Renal pelvis (tissue), 12 donors: ENCODE data around the gene LCLAT1. TPM values are rescaled to one million over a fixed set of nuclear protein-coding genes. Genes with fewer than 3 reads are reported as not detected.
A peak's percentile ranks its signal among the peaks of the same experiment; 100 is the strongest.

Source experiments
- DNase-seq: peaks from one replicate; pipeline ENCODE4 v3.0.0-alpha.2; 2013
- long read RNA-seq, 16 experiments: transcript quantifications; one replicate each; lab custom pipeline, GENCODE V29; 2026
- polyA plus RNA-seq, 3 donors: library from polyadenylated mRNA; unstranded; fragments of 120-200 nt; gene quantifications; one replicate each; pipeline ENCODE4 v1.2.1, GENCODE V29; 2013; ENCODE audit not compliant: insufficient read length in 3 of 3

LCLAT1 gene
- 10 to 100 TPM; 16.7 to 21.0 (median 20.6) TPM for polyA plus RNA-seq
- long read RNA-seq, donor 1 = 0 reads
- long read RNA-seq, donor 2 = 0 reads
- long read RNA-seq, donor 3, full-length matches to known transcripts = 4 of 4 reads
- long read RNA-seq, donor 3, partial matches to known transcripts = 0 of 4 reads
- long read RNA-seq, donor 3, other reads (novel, unspliced or antisense) = 0 of 4 reads
- long read RNA-seq, donor 4 = 0 reads
- long read RNA-seq, donor 5 = 0 reads
- long read RNA-seq, donor 6, full-length matches to known transcripts = 4 of 4 reads
- long read RNA-seq, donor 6, partial matches to known transcripts = 0 of 4 reads
- long read RNA-seq, donor 6, other reads (novel, unspliced or antisense) = 0 of 4 reads
- long read RNA-seq, donor 7, full-length matches to known transcripts = 6 of 6 reads
- long read RNA-seq, donor 7, partial matches to known transcripts = 0 of 6 reads
- long read RNA-seq, donor 7, other reads (novel, unspliced or antisense) = 0 of 6 reads
- long read RNA-seq, donor 8 = 0 reads
- long read RNA-seq, donor 9, full-length matches to known transcripts = 2 of 2 reads
- long read RNA-seq, donor 9, partial matches to known transcripts = 0 of 2 reads
- long read RNA-seq, donor 9, other reads (novel, unspliced or antisense) = 0 of 2 reads
- long read RNA-seq, donor 10, full-length matches to known transcripts = 1 of 1 reads
- long read RNA-seq, donor 10, partial matches to known transcripts = 0 of 1 reads
- long read RNA-seq, donor 10, other reads (novel, unspliced or antisense) = 0 of 1 reads
- long read RNA-seq, donor 11 = 0 reads
- long read RNA-seq, donor 12, full-length matches to known transcripts = 4 of 4 reads
- long read RNA-seq, donor 12, partial matches to known transcripts = 0 of 4 reads
- long read RNA-seq, donor 12, other reads (novel, unspliced or antisense) = 0 of 4 reads
- long read RNA-seq, donor 13, full-length matches to known transcripts = 1 of 11 reads
- long read RNA-seq, donor 13, partial matches to known transcripts = 10 of 11 reads
- long read RNA-seq, donor 13, other reads (novel, unspliced or antisense) = 0 of 11 reads
- long read RNA-seq, donor 14 = 0 reads
- long read RNA-seq, donor 15, full-length matches to known transcripts = 4 of 9 reads
- long read RNA-seq, donor 15, partial matches to known transcripts = 5 of 9 reads
- long read RNA-seq, donor 15, other reads (novel, unspliced or antisense) = 0 of 9 reads
- long read RNA-seq, donor 16 = 0 reads

DNA sequence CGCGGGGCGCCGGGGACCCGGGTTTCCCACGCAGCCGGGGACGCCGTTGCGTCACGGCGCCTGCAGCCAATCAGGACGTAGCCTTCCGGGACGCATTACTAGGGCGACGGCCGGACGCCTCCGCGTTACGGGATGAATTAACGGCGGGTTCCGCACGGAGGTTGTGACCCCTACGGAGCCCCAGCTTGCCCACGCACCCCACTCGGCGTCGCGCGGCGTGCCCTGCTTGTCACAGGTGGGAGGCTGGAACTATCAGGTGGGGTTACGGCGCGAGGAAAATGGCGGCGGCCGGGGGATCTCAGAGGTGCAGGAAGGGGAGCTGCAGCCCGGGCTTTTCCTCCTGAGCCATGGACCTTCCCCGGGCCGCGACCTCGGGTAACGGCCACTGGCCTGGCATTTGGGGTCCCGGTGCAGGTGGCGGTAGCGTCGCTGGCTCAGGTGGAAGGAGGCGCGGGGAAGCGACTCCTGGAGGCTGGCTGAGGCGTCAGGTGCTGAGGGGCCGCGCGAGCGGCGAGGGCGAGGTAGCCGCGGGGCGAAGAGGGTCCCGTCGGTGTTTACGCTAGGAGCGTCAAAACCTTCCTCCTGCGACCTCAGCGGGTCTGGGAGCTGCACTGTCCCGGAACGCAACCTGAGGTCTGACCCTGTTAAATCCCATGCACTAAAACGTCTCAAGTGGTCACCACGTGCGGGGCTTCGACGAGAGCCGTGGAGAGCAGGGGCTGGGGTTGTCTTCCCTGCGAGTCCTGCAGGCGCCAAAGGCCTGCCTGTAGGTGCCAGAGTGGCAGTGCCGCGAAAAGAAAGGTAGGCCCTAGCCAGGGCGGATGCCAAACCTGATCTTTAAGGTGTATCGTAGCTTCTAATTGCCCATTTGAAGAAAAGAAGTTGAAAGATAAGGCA is at the start of gene LCLAT1:
Gene LCLAT1 (plus strand): TSS at position 98 of the 897 bp plus-strand sequence. CDS start 78,345 bp downstream, outside the sequence.
- DNase-seq = peak; percentile 77

DNA sequence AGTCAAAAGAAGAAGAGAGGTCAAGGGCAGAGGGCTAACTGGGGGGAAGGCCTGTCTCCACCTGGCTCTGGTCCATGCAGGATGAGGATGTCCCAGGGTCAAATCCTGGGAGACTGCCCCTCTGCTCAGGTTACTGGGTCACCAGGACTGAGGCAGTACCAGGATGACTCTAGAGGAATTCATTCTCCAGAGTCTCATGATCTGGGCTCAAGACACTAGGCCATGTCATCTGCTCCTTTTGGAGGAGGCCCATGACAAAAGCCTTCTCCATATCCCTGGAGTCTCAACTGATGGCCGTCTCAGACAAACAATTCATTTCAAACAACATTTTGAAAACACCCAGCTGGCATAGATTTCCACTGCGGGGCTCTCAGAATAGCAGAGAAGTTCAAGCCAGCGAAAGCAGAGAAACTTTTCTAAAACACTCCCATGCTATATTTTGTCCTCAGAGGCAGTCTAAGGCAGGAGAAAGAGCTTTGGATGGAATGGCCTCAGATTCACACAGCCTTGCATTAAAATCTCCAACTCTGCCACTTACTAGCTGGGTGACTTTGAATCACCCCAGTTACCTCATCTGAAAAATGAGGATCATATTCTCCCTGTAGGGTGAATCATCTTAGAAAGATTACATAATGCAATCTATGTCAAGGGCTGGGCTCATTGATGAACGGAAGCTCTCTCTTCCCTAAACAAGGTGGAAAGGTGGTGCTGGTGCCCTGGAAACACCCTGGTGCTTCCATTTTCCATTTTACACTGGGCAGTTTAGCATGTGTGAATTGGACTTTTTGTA is 48.8 kb upstream of the LCLAT1 start:
- DNase-seq = no peak

DNA sequence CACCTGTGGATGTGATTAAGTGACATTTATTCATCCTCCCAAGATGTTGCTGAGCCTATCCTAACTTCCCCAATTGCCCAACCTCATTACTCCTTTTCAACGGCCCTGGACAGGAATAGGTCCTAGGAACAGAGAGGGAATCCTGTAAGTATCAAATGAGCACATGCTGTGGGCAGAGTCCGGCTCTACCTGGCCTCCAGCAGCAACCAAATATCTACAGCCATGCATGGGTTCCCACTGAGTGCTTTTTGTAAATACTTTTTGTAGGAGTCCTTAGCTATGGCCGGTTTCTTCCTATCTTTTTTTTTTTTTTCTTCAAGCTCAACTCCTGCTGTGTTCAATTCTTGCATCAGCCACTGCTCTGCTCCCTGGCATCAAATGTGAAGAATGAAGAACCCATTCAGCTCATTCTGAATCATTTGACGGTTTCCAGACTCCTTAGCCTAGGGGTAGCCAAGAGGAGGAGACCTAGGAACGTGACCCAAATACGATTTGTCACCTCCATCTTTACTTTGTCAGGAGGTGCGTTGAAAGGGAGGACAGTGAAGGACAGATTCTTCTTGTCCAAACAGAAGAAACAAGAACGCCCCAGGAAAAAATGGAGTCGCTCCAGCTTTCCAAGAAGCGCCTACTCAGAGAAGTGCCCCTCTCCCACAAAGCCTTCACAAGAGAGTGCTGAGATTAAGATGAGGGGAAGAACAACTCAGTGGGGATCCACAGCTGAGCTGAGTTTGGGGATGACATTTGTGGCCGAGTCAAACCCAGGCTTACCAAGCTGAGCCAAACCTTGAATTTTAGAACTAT is 46.7 kb upstream of the LCLAT1 start:
- no peak for DNase-seq

DNA sequence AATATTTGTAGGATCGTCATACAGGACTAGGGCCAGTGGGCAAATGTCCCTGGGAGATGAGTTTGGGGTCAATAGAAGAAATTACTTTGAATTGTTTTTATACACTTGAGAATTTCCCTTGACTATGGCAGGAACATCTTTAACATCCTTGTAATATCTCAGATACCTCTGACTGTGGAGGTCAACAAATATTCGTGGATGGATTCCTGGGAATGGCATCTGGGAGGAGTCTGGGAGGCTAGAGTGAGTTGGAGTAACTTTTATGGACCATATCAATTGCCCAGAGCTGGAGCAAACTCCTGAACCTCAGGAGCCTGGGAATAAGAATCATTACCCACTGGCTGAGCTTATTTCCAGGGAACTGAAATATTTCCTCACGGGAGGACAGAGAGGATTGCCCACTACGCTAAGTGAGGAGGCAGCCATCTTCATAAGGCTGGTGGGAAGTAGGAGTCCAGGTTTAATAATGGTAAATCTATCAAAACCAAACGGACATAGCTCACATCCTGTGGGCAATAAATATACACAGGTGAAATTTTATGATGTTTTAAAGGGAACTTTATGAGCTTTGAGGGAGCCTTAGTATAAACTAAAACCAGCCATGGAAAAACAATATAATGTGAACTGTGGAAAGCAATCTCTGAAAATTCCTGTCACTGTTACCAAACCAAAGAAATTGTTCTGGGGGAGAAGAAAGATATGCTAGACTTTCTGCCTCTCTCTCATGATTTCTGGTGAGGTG is 44.4 kb upstream of the LCLAT1 start:
- no peak for DNase-seq

DNA sequence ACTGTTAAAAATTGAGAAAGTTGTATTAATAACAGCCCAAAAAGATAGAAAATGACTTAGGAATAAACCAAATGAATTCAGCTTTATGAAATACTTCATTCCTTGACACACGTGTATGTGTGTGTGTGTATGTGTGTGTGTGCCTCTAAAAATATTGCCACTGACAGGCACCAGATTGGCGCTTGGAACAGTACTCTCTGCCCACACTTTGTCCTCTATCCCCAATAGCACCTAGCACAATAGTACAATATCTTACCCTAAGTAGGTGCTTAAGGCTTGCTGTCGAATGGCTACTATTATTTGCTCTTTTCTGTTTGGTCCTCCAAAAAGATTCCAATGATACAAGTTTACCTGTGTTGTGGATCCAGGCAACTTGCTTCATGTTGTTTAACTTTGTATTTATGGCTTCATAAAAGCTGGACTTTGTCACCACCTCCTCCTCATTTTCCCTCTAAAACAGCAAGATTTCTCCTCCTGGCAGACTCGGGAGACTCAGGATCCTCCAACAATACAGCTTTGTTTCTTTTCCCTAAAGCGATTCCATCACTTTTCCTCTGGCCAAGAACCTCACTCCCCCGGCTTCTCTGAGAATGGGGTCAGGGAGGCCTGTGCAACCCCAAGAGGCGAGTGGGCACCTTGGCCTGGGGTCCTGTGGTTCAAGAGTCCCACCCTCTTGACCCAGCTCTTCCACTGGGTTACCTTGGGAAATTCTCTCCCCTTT is 43.3 kb upstream of the LCLAT1 start:
- DNase-seq = no peak

DNA sequence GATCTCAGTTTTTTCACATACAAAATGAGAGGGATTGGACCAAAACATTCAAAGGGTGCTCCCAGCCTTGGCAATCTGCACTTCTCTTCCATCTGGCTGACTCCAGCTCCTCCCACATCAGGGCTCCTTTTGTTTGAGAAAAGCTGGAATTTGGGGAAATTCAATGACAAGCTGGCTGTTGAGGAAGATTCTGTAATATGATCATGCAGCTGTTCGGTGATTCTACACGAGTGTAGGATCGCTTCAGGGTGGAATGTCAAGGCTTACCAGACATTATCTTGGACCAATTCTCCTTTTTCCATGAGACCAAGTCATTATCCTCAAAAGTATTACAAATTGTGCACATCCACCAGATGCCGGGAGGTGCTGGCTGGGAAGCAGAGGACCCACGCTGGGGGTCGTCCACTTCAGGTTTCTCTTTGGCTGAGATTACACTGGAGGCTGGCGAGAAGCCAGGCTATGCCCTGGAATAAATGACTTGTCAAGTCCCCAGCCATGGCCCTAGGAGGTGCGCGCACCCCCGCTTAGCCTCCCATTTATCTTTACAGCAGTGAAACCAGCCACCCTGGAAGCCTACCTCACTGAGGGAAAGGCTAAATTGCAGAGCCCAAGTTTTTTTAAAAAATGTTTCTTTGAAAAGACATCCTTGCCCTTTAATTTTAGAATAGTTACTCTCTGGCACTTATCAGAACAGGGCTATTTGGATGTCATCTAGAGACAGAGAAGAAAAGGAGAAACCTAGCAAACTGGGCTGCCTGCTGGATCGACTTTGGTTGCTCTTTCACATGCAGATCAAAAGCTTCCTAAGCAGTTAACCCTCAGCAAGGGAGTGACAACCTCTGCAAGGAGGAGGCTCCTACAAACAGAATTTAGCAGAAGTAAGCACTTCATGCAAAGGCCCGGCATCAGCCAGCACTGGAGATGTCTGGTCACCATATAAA is 42.5 kb upstream of the LCLAT1 start:
- DNase-seq = no peak

DNA sequence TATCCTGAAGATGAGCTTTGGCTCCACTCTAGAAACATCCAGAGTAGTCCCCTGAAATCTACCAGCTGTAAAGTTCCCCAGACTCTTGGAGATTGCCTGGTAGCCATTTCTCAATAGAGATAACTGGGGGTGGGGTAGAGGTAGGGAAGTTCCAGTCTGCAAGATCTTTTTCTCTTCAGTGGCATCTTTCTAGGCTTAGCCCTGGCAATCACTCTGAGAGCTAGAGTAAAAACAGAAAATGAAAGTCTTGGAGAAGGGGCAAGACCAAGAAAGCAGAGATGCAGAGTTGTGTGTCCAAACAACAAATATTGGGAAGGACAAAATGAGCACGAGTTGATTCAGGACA is 41.8 kb upstream of the LCLAT1 start:
- DNase-seq = no peak

DNA sequence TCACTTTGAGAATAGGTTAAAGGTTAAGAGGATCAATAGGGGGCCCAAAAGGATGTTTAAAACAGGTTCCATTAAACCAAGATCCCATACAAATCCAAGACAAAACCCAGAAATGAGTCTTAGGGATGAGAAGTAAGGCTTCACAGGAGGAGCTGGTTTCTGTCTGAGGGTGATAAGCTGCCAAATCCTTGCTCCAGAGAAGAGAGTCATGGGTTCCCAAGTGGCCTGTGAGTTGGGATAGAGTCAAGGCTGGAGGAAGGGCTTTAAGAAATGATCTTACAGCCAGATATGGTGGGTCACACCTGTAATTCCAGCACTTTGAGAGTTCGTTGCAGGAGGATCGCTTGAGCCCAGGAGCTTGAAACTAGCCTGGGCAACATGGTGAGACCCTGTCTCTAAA is 40.2 kb upstream of the LCLAT1 start:
- no peak for DNase-seq

DNA sequence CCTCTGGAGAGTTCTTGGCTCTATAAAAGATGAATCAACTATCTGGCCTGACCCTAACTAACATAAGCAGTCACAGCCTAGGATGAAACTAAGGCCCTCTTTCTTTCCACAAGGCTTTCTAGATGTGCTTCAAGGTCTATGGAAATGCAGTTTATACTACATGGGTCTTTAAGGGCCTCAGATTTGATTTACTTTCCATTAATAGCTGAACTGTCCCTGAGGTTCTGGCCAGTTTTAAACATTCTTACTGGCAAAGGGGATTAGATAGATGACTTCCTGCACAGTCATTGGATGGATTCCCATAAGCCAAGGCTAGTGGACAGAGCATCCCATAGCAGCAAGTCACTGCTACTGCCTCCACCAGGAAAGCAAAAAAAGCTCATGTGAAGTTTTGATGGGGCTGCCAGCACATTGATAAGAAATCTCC is 38.1 kb upstream of the LCLAT1 start:
- no peak for DNase-seq

DNA sequence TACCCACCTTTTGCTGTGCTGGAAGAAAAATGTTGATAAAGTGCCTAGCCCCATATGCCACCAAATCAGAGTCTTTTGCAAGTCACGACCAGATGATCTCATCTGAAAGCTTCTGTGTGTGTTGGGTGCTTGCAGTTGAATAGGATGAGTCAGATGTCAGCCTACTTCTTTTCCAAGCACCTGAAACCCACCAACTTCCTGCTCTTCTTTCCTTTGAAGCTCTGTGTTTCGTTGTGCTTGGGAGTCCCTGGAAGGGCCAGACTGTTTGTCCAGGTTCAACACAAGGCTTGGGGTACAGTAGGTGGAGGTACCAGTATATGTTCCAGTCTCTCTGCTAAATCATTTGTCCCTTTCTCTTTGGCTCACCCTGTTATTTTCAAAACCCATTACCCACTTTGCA is 36.8 kb upstream of the LCLAT1 start:
- DNase-seq = no peak

DNA sequence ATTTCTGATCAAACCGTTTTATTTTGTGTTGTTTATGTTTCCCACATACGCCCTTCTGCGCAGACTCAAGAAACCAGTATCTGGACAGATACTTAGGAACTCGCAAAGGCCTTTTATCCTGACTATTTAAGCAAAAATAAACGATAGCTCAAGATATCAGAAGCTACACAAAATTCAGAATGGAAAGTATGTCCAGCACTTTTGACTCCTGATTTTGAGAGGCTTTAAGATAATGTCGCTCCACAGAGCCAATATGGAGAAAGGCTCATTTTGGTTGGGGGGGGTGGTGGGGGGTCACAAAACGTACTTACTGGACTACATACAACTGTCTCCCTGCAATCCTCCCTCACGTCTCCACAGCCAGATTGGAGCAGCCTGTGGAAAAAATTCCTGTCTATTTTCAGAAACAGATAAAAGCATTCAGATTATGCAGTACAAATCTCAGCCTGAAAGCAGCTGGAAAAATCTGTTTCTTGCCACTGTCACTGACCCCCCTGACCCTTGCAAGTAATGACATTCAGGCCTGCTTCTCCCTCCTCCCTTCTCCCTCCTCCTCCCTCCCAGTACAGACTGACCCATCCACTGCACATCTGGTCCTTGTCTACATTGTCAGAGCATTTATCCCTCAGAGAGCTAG is 34.9 kb upstream of the LCLAT1 start:
- DNase-seq = peak; percentile 86

DNA sequence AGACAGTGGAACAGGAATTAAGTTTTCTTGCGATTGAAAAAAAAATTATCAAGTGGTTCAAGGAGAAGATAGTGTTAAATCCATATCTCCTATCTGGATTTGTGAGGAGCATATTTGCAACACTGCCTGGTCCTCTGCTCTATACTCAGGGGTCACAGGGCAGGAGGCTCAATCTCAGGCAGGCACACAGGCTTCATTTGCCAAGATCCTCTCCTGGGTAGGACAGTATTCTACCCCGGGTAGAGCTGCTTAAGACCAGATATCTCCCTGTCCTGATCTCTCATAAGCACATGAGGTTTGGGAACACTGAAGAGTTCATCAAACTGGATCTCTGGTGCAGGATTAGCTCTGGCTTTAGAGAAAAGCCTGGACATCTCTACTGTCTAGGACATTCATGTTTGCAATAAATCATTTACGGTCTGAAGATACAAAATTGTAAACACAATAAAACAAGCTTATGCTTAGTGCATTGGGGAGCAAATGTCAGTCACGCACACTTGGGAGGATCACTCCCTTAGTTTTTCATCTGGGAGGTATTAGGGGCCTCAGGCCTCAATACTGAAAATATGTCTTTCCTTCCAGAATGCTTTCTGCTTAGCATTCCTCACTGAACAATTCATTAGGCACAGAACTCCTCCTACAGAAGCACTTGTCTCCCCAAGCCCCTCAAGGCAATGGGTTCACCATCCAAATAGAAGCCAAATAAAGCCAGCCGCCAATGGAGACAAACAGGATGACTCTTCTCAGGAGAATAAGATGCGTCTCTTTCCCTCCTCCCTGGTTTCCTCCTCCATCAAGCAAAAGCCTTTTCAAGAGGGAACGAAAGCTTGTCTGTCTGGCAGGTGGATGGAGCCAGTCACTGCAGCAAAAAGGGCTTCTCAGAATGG is 34.1 kb upstream of the LCLAT1 start:
- DNase-seq = no peak

DNA sequence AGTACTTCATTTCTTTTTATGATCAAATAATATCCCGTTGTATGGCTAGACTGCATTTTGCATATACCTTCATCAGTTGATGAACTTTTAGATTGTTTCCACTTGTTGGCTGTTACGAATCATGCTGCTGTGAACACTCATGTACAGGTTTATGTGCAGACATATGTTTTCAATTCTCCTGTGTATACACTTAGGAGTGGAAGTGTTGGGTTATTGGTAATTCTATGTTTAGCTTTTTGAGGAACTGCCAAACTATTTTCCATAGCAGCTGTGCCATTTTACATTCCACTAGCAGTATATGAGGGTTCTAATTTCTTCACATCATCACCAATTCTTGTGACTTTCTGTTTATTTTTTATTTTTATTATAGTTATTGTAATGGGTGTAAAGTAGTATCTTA is 32.1 kb upstream of the LCLAT1 start:
- no peak for DNase-seq

DNA sequence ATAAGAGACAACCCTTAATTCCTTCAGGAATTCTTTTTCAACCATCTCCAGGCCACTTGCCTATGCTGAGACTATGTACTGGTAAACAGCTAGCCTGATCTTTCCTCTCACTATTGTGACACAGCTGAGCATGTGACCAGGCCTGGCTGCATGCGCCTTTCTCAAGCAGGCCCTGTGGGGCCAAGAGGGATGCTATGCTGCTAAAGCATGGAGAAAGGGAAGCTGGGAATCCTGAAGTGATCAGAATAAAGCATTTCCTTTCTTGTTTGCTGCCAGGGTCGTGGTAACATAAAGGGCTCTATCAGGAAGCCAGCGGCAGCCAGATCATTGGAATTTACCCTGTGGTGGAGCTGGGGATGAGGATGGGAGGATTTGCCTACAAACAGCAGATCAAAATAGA is 29.8 kb upstream of the LCLAT1 start:
- no peak for DNase-seq

DNA sequence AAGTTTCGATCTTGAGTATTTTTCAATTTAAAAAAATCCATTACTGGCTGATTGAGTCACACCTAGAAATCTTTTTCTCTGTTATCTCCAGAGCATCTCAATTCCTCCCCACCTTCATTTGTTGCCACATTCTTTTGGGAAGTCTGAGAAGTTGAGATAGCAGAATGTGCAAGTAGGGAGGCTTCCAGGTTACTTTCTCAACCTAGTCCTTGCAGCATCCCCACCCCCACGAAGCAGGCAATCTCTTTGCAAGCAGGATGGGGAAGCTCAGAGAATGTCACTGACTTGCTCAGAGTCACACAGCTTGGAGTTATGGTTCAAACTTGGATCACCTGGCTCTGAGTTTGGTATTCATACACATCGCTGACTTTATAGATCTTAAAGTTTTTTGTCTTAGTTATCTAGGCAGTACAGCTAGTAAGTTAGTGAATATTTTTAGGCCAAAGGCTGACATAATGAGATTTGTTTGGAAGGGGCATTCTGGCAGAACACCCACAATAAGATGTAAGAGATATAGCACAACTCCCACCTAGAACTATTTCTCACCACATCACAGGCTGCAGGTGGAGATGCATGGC is 25.9 kb upstream of the LCLAT1 start:
- DNase-seq = no peak
